Thymus (tissue), 11 donors: ENCODE measurements around the gene USP21. TPM values are rescaled to one million over a fixed set of nuclear protein-coding genes. Genes with fewer than 3 reads are reported as not detected.
A peak's percentile ranks its signal among the peaks of the same experiment; 100 is the strongest.

ENCODE experiments used
- DNase-seq, 9 donors: peaks; one replicate each; pipeline ENCODE4 v3.0.0-alpha.2; 2013; ENCODE audit warnings: low spot score in 9 of 9, low read depth in 6 of 9, missing footprints in 1 of 9
- H3K27ac ChIP-seq, 2 donors: one replicate each; pipeline ENCODE4 v1.5.1; 2013; ENCODE audit warnings: control low read depth in 1 of 2, low read depth in 1 of 2, low read length in 1 of 2, mild to moderate bottlenecking in 1 of 2, moderate library complexity in 1 of 2
- H3K27me3 ChIP-seq, 2 donors: one replicate each; pipeline ENCODE4 v1.5.1; 2013; ENCODE audit warnings: low read length in 1 of 2; ENCODE audit not compliant: control insufficient read depth in 2 of 2, insufficient read depth in 1 of 2
- H3K36me3 ChIP-seq, 2 donors: one replicate each; pipeline ENCODE4 v1.5.1; 2013; ENCODE audit warnings: low read length in 1 of 2, mild to moderate bottlenecking in 1 of 2, moderate library complexity in 1 of 2; ENCODE audit not compliant: control insufficient read depth in 2 of 2, insufficient read depth in 2 of 2
- H3K4me1 ChIP-seq, 2 donors: one replicate each; pipeline ENCODE4 v1.5.1; 2013; ENCODE audit warnings: low read length in 2 of 2; ENCODE audit not compliant: control insufficient read depth in 2 of 2, insufficient read depth in 2 of 2
- H3K4me3 ChIP-seq, 2 donors: one replicate each; pipeline ENCODE4 v1.5.1; 2013; ENCODE audit warnings: low read length in 2 of 2, control low read depth in 1 of 2, mild to moderate bottlenecking in 1 of 2
- H3K9me3 ChIP-seq, 2 donors: one replicate each; pipeline ENCODE4 v1.5.1; 2013; ENCODE audit warnings: low read length in 1 of 2, mild to moderate bottlenecking in 1 of 2; ENCODE audit not compliant: control insufficient read depth in 2 of 2, insufficient read depth in 1 of 2
- WGBS: extraction: QIAGEN DNeasy Blood & Tissue Kit; methylation state at CpG from one replicate; pipeline ENCODE4 v1.1.7; 2013; 5-methylcytosine and 5-hydroxymethylcytosine counted together
- polyA plus RNA-seq: library from polyadenylated mRNA; stranded (reverse); fragments of 200-250 nt; gene quantifications from one replicate; pipeline ENCODE4 v1.2.3, GENCODE V29; 2013
- total RNA-seq: library from RNA; stranded (reverse); fragments of 120-200 nt; gene quantifications from one replicate; pipeline ENCODE4 v1.2.4, GENCODE V29; 2013
- donor health status: healthy.

Gene USP21
- total and polyA plus RNA-seq, 2 donors: 10.0 to 23.4 TPM

DNA sequence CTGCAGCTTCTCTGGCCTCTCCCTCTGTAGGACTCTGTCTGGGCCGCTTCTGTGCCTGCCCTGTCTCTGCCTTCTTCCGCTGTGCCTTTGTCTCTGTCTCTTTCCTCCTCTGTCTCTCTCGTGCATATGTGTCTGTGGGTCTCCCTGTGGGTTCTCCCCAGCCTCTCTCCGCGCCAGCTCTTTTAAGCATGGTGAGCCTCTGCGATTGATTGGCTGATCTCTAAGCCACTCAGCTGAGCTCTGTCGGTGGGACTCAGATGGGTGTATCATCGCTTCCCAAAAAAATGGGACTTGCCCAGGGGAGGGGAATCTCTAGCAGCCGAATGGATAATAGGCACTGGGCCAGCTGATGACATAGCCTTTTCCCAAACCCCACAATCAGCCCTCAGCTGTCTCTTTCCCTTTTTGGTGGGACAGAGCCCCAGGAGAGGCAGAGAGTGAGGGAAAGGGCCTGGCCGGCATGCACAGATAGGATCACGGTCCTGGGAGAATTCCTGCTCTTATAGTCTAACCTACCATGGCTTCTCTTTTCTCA, 39.7 kb downstream of the USP21 start, which contains the start of gene ADAMTS4:
TSS of gene ADAMTS4 (minus strand) at position 158 of the 535 bp plus-strand sequence. CDS start 427 bp downstream, outside the sequence.
- Histone ChIP-seq H3K4me3 (no peak within 1 kb of the TSS), H3K36me3 (peaks cover 2 to 3% of the 10 kb centered on the region in 2 donors), H3K9me3 (peaks cover 1 to 7% of the 10 kb centered on the region in 2 donors), H3K4me1 (peaks cover 17 to 39% of the 10 kb centered on the region in 2 donors), H3K27me3 (peaks cover 0 to 2% of the 10 kb centered on the region in 2 donors), H3K27ac (peak within 1 kb of the TSS in 1 of 2 donors; percentile 71)
- 92% methylated on average over 11 of the region's 11 CpGs for WGBS
- DNase-seq: no peak

DNA sequence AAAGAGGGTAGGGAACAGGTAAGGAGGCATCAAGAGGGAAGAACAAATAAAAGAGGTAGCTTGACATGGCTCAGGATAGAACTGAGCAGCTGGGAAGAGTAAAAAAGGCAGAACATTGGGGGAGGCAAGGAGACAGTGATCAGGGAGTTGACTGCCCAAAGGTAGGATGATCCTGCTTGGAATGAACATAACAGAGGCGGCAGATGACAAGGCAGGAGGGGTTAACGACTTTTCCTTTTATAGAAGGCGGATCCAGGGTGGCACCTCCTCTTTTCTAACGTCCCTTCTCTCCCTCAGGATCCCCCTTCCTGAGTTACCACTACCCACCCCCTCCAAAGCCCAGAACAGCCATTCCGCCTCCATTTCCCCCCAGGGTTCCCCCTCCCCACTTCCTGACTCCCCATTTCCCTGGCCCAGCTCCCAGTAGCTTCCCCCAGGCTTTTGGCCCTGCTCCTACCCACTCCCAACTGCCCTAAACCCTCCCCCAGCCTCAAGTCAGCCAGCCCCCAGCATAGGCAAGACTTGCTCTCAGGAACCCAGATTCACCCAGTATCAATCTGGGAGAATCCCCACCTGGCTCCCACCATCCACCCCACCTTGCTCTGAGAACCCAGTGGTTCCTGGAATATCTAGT, 40.3 kb downstream of the USP21 start:
- Histone ChIP-seq H3K27ac (peak overlapping the region in 1 of 2 donors; percentile 71), H3K27me3 (peaks cover 0 to 2% of the 10 kb centered on the region in 2 donors), H3K9me3 (peaks cover 0 to 7% of the 10 kb centered on the region in 2 donors), H3K4me3 (no peak overlapping the region), H3K36me3 (peaks cover 3 to 5% of the 10 kb centered on the region in 2 donors), H3K4me1 (peaks cover 17 to 39% of the 10 kb centered on the region in 2 donors)
- WGBS: 86% methylated on average over 5 of the region's 5 CpGs
- no peak for DNase-seq

DNA sequence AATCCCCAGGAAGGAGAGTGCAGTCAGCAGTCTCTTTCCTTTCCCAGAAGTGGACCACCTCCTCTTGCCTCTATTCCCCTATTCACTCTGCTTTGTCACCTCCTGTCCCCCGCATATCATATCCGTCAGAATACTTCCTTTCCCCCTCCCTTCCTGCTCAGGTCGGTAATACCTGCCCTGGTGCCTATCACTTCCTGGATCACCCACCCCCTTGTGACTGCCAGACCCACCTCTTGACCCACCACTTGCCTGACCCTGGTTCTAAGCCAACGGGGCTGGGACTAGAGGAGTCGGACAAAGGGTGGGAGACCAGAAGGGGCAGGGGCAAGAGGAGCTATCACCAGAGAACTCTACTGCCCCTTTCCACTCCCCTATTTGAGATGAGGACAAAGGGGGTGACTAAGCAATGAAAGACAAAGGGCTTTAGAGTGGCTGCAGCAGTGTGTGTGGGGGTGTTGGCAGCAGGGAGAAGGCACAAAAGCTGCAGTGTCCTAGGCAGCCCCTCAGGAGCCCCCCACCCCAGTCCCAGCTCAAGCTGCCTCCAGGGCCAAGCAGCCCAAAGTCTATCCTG, 41.2 kb downstream of the USP21 start:
- Histone ChIP-seq H3K4me1 (peaks cover 17 to 36% of the 10 kb centered on the region in 2 donors), H3K4me3 (no peak overlapping the region), H3K27ac (peak overlapping the region; percentile 37 to 84), H3K36me3 (peaks cover 3 to 12% of the 10 kb centered on the region in 2 donors), H3K27me3 (peaks cover 0 to 2% of the 10 kb centered on the region in 2 donors), H3K9me3 (peaks cover 0 to 7% of the 10 kb centered on the region in 2 donors)
- 77% methylated on average over 5 of the region's 5 CpGs for WGBS
- DNase-seq: no peak

DNA sequence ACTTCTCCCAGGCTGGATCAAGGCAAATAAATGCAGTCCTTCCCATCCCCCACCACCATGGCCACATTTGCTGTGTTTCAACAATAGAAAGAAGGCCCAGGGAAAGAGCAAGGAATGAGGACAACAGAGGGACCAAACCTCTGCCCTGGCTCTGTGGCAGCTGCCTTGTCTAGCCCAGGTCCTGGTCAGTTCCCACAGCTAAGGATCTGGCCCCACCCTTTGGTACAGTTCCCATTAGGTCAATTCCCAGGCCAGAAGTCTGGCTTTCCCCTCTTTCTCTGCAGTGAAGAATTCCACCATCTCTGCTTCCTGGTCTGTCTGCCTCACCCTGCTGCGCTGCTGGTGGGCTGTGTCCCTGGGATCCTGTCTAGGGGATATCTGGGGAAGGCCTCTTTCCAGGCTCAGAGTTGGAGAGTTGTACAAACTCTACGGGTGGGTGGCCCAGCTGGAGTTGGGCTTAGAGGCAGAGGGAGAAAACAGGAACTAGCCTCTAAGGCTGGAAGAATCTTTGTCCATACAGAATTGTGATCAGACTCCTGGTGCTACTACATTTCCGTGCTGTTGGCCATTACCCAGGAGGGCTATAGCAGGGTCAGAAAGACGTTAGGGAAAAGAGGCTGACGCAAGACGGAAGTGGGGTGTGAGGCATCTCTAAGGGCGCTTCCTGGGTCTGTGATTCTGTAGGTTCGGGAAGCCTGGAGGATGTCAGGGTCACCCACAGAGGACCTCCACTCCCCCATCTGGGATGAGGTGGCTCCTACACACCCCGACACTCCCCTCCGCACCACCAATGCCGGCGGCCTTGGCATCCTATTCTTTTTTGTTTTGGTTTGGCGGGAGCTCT, 41.9 kb downstream of the USP21 start:
- Histone ChIP-seq H3K4me1 (peaks cover 17 to 34% of the 10 kb centered on the region in 2 donors), H3K27me3 (peaks cover 0 to 2% of the 10 kb centered on the region in 2 donors), H3K9me3 (peaks cover 0 to 7% of the 10 kb centered on the region in 2 donors), H3K27ac (peak overlapping the region; percentile 84 to 90), H3K4me3 (peak overlapping the region; percentile 56 to 84), H3K36me3 (peaks cover 4 to 14% of the 10 kb centered on the region in 2 donors)
- WGBS: 90% methylated on average over 13 of the region's 13 CpGs
- no peak for DNase-seq

DNA sequence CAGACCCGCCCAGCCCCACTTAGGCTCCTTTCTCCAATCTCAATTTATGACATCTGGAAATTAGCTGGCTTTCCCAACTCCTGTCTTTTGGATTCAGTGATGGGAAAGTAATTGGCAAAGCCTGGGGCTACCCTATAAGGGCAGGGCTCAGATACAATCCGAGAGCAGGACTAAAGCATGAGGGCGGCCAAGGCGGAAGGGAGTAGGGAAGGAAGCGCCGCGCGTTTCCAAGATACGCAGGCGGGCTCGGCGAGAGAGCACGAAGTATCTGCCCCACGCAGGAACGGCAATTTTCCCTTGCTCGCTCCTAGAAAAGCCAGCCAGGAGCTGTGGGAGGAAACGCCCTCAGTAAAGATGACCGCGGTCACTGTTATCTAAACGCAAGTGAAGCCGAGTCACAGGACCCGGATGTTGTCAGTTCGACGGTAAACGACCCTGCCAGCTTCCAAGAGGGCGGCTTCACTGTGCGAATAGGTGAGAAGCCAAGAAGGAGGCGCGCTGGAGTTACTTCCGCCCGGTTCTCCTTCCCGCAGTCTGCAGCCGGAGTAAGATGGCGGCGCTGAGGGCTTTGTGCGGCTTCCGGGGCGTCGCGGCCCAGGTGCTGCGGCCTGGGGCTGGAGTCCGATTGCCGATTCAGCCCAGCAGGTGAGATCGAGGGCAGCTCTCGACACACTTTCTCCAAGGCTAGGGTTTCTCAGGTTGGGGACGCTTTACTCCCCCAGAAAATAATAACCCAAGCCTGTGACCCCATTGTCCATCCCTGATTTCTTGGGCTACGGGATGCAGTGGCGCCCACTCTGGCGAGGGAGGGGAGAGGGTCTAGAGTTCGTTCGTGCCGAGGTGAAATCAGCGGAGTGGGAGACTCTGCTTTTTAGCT, 42.8 kb downstream of the USP21 start, which contains the start of gene NDUFS2:
TSS of gene NDUFS2 (plus strand) at position 532 of the 877 bp plus-strand sequence. CDS start at position 551, 19 bp downstream.
- DNase-seq: peak; percentile 90 to 99 (median 98)
- H3K27ac ChIP-seq: peak within 1 kb of the TSS; percentile 90
- H3K27me3 ChIP-seq: peaks cover 0 to 2% of the 10 kb centered on the region in 2 donors
- peak within 1 kb of the TSS; percentile 56 to 84 for H3K4me3 ChIP-seq
- peaks cover 0 to 7% of the 10 kb centered on the region in 2 donors for H3K9me3 ChIP-seq
- whole genome bisulfite sequencing: 9% methylated on average over 53 of the region's 53 CpGs
- peaks cover 13 to 23% of the 10 kb centered on the region in 2 donors for H3K36me3 ChIP-seq
- H3K4me1 ChIP-seq: peaks cover 17 to 34% of the 10 kb centered on the region in 2 donors

DNA sequence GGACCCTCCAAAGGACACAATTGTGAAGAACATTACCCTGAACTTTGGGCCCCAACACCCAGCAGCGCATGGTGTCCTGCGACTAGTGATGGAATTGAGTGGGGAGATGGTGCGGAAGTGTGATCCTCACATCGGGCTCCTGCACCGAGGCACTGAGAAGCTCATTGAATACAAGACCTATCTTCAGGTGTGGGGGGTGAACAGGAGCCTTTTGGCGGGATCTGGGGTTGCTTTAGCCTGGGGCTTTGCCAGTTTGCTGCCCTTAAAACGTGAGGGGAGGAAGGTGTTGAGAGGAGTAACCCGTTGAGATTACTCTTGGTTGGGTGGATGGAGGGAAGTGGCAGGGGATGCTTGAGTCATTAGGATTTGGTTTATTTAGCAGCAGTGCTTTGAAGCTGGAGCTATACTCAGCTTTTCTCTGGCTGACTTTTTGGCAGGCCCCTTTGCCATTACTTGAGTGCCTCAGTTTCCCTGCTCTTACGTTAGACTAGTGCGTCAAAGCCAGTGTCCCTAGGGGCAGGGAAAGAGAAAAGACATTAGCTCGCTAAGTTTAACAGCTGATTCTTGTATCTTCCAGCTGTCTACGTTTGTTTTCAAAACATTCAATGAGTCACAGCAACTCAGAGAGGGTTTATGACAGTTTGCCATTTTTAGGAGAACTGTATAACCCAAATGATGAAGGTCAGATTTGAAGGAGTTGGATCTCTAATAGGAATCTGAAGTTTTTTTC, 47.3 kb downstream of the USP21 start:
- Histone ChIP-seq H3K4me1 (peaks cover 15 to 18% of the 10 kb centered on the region in 2 donors), H3K27ac (no peak overlapping the region), H3K9me3 (peaks cover 0 to 4% of the 10 kb centered on the region in 2 donors), H3K27me3 (no peaks in the 10 kb centered on the region), H3K4me3 (no peak overlapping the region), H3K36me3 (peaks cover 47 to 57% of the 10 kb centered on the region in 2 donors)
- 97% methylated on average over 12 of the region's 12 CpGs for WGBS
- DNase-seq: no peak

DNA sequence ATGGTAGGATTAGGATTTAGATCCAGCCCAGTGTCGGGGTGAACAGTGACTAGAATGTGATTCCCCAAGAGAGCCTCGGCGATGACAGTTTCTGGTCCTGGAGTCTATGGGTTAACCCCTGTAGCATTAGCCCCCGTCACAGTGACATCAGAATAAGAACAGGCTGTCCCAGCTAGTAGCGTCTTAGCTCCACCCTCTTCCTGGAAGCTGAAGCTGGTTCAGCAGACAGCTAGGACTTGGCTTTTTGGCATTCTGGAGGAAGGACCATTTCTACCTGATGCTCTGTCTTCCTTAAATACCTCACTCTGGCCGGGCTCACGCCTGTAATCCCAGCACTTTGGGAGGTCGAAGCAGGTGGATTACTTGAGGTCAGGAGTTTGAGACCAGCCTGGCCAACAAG, 47.9 kb downstream of the USP21 start:
- Histone ChIP-seq H3K27me3 (no peaks in the 10 kb centered on the region), H3K4me3 (no peak overlapping the region), H3K27ac (no peak overlapping the region), H3K36me3 (peaks cover 52 to 63% of the 10 kb centered on the region in 2 donors), H3K4me1 (peaks cover 12 to 13% of the 10 kb centered on the region in 2 donors), H3K9me3 (no peaks in the 10 kb centered on the region)
- 94% methylated on average over 8 of the region's 8 CpGs for WGBS
- no peak for DNase-seq
